ENCODE results near the gene ITIH3.

The ITIH3 gene

DNA sequence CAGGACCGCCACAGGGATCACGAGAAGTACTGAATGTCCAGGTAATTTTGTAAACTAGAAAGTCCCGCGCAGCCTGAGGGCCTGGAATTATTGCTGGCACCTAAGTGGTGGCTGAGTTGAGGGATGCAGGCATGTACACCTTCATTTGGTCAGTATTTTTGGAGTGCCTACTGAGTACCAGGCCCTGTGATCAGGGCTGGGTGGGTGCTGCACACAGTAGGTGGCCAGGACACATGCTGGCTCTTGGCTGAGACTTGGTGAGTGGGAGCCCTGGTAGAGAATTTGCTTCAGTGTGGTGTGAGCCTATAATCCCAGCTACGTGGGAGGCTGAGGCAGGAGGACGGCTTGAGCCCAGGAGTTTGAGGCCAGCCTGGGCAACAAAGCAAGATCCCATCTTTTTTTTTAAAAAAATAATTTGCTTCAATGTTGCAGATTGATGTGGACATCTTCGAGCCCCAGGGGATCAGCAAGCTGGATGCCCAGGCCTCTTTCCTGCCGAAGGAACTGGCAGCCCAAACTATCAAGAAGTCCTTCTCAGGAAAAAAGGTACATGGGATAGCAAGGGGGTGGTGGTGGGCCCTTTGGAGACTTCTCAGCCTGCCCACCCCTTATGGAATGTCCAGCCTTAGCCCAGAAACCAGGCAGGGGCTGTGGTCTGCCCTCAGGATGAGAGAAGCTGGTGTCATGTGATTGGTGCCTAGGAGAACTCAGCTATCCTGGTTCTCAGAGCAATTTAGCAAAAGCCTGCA is 14.6 kb upstream of the ITIH3 start:
- no peak for DNase-seq (ENCODE audit: low read depth in 2 of 2)

DNA sequence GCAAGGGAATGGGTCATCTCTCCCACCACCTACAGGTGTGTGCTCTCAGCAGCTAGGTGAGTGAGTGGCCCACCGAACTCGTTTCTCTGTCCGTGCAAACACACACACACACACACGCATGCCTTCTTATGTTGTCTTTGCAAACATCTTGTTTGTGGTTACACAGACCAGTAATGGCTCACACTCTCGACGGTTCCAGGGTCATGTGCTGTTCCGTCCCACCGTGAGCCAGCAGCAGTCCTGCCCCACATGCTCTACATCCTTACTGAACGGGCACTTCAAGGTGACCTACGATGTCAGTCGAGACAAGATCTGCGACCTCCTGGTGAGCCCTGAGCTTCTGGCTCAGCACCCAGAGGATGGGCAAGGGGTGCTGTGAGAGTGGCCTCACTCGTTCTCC is 12.9 kb upstream of the ITIH3 start:
- DNase-seq (ENCODE audit: low read depth in 2 of 2) = no peak

GRCh38 chr3:52782412-52783210 is 12.0 kb upstream of the ITIH3 start:
- no peak for DNase-seq (ENCODE audit: low read depth in 2 of 2)

GRCh38 chr3:52783211-52783555 is 11.4 kb upstream of the ITIH3 start:
- DNase-seq (ENCODE audit: low read depth in 2 of 2) = no peak

DNA sequence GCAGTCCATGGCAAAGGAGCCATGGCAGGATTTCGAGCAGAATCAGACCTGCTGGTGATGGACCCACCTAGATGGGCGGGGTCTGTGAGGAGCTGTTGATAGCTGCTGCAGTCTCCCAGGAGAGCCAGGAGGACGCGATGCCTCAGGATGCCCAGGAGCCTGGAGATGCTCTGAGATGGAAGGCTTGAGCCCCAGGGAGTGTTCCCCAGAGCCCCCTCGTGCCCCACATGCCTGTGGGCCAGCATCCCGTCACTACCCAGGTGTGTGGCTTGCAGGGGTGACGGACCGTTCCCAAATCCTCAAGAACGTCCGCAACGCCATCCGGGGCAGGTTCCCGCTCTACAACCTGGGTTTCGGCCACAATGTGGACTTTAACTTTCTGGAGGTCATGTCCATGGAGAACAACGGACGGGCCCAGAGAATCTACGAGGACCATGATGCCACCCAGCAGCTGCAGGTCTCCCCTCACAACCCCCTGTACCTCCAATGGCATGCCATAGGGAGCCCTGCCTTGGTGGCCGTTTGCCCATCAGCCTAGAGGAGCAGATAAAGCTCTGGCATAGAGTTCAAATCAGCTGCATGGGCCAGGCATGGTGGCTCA is 10.5 kb upstream of the ITIH3 start:
- DNase-seq (ENCODE audit: low read depth in 2 of 2) = no peak

GRCh38 chr3:52784931-52785590 is 9.5 kb upstream of the ITIH3 start:
- DNase-seq (ENCODE audit: low read depth in 2 of 2) = no peak

DNA sequence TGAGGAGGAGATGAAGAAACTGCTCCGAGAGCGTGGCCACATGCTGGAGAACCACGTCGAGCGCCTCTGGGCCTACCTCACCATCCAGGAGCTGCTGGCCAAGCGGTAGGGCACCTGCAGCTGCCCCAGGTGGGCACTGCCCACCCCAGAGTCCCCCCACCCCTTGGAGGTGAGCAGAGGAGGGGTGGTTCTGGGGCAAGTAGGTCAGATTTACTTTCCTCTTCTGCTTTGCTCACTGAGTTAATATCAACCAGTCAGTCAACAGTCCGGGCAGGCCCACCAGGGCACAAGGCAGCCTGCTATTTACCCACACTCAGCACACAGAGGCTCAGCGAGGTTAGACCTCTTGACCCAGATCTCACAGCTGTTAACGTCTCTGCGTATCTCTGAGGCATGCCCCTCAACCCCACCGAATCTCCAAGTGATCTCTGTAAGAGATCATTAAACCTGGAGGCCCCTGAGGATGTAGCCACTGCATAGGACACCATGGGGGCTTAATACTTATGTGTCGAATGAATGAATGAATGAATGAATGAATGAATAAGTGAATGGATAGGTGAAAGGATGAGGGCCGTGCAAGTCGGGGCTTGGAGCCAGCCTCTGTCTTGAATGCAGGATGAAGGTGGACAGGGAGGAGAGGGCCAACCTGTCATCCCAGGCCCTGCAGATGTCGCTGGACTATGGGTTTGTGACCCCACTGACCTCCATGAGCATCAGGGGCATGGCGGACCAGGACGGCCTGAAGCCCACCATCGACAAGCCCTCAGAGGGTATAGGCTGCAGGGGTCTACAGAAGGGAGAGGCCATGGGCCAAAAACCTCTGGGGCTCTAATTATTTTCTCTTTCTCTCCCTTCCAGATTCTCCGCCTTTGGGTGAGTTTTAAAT is 8.0 kb upstream of the ITIH3 start:
- DNase-seq (ENCODE audit: low read depth in 2 of 2) = no peak

GRCh38 chr3:52787246-52787645 is 7.3 kb upstream of the ITIH3 start:
- DNase-seq (ENCODE audit: low read depth in 2 of 2) = no peak

DNA sequence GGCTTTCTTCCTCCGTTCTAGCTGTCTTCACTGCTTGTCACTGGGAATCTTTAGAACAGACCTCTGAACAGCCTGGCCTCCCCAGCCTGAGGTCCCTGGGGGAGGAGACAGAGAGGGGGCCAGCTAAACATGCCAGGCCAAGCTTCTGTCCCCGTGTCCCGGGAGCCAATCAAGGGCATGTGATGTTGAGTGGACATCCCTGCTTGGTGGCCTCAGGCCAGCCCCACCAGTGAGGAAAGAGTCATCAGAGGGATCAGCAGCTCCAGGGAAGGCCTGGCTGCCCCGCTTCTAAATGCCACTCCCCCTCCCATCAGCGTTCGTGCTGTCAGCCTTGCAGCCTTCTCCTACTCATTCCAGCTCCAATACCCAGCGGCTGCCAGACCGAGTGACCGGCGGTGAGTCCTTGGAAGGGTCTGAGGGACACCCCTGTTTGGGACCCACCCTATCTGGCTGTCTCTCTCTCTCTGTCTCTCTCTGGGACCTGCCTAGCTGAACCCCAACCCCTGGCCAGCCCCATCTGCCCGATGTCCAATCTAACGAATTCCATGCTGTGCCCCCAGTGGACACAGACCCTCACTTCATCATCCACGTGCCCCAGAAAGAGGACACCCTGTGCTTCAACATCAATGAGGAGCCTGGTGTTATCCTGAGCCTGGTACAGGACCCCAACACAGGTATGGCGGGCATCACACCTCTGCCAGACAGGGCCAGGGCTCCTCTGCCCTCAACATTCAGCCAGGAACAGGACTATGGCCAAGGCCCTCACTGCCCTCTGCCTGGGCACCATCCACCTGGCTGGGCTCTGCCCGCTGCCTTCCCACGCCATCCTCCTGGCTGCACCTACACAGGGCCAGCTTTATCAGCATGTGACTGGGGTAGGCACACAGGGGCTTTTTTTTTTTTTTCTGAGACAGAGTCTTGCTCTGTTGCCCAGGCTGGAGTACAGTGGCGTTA is 6.6 kb upstream of the ITIH3 start:
- DNase-seq (ENCODE audit: low read depth in 2 of 2) = no peak

DNA sequence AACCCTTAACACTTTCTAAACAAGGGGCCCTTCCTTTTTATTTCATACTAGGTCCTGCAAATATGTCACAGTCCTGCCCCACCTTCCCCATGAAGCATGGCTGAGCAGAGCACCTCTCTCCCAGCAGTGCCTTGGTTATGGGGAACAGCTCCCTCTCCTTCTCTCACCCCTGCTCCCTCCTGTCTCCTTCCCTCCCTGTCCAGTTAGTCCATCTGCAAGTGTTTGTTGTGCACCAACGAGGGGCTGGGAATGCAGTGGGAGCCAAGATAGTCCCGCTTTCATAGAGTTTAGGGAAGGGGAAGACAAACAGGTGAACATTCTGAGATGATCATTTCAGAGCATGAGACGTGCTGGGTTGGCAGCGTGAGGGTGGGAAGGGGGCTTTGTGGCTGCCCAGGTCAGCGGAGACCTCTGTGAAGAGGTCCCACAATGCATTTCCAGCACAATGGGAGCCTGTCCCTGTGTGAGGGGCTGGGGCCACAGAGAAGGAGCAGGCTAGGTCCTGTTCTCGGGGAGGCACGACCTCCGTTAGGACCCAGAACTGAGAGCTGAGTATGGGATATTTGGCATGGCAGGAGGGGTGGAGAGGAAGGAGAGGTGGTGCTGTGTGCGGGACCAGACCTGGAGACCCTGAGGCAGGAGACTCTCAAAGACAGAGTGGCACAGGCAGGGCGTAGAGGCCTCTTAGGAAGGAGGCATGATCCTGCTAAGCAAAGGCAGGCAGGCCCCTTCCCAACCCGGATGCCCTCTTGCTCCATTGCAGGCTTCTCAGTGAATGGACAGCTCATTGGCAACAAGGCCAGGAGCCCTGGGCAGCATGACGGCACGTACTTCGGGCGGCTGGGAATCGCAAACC is 5.5 kb upstream of the ITIH3 start:
- no peak for DNase-seq (ENCODE audit: low read depth in 2 of 2)

GRCh38 chr3:52789746-52790040 is 4.9 kb upstream of the ITIH3 start:
- no peak for DNase-seq (ENCODE audit: low read depth in 2 of 2)

DNA sequence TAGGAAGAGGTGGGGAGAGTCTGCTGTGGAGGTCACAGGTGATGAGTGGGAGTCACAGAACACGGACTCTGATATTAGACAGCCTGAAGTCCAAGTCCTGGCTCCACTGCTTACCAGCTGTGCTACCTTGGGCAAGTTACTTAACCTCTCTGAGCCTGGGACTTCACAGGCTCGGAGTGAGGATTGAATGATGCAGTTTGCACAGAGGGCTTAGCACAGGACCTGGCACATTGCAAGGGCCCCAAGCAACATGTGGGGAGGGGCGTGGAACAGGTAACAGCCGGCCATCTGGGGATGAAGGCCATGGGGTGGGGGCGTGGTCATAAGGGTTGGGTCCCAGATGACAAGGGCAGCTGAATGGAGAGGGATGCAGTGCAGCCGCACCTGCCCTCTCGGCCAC is 4.3 kb upstream of the ITIH3 start:
- DNase-seq (ENCODE audit: low read depth in 2 of 2) = no peak

DNA sequence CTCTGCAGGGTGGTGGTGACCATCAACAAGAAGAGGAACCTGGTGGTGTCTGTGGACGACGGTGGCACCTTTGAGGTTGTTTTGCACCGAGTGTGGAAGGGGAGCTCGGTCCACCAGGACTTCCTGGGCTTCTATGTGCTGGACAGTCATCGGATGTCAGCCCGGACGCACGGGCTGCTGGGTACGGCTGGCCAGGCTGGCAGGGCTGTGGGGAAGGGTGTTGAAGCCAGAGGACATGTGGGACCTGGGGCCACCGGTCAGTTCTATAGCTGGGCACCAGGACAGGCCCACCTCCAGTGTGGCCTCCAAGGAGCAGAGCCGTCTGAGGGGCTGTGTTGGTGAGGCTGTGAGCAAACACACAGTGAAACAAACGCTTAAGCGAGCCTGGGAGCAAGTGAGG is 3.9 kb upstream of the ITIH3 start:
- DNase-seq (ENCODE audit: low read depth in 2 of 2) = no peak

GRCh38 chr3:52791366-52791765 is 3.2 kb upstream of the ITIH3 start:
- no peak for DNase-seq (ENCODE audit: low read depth in 2 of 2)

DNA sequence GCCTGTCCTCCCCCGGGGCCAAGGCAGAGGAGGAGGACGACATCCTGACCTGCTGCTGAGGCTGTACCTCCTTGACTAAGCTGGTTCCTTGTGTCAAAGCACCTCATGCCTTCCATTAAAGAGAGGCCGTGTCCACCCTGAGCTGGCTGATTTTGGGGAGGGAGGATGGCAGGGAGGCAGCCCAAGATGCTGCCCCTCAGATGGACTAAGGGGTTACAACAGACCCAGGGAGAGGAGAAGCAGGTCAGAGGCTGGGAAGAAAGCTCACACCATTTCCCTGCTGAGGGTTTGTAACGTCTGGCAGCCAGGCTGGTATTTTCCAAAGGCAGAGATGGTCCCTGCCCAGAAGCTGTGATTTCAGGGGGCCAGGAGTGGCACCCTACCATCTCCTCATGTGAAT is 2.7 kb upstream of the ITIH3 start:
- no peak for DNase-seq (ENCODE audit: low read depth in 2 of 2)

DNA sequence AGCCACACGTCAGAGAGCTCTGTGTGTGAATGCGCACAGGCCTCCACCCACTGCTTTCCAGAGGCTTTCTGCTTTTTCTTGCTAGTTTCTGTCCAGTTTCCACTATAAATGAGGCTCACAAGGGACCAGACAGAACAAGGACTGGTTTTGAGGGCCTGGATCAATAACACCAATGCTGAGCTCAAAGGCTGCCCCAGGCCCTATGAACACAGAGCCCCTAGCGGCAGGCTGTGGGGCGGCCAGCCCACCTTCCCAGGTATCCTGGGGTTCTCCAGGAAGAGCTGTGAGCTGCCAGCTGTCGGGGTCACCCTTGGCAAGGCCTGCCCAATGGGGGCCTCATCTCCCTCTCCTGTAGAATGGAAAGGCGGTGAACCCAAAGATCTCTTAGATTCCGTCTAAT is 2.2 kb upstream of the ITIH3 start:
- DNase-seq (ENCODE audit: low read depth in 2 of 2) = no peak

DNA sequence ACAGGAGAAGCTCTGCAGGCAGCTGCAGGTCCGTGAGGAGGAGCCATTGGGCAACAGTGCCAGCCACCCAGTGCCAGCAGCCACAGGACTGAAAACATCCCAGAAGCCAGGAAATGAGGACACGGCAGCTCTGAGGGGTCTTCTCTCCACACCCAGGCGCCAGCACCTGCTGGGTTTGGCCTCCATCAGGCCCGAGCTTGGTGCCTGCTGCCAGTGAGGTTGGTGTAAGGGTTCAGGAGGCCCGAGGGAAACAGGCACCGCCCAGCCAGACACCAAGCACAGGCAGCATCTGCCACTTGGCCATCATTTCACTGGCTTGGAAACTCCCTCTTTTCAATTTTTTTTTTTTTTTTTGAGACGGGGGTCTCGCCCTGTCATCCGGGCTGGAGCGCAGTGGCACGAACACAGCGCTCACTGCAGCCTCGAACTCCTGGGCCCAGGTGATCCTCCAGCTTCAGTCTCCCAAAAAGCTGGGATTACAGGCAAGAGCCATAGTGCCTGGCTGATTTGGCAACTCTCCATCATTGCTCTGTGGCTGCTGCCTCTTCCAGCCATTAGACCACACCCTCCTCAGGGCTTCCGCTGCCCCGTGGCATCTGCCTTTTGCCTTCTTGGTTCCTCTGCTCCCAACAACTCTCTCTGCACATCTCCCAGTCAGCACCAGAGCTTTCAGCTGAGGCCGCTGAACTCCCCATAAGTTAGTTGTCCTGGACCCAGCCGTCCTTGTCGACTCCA is 1.5 kb upstream of the ITIH3 start:
- DNase-seq (ENCODE audit: low read depth in 2 of 2) = no peak

DNA sequence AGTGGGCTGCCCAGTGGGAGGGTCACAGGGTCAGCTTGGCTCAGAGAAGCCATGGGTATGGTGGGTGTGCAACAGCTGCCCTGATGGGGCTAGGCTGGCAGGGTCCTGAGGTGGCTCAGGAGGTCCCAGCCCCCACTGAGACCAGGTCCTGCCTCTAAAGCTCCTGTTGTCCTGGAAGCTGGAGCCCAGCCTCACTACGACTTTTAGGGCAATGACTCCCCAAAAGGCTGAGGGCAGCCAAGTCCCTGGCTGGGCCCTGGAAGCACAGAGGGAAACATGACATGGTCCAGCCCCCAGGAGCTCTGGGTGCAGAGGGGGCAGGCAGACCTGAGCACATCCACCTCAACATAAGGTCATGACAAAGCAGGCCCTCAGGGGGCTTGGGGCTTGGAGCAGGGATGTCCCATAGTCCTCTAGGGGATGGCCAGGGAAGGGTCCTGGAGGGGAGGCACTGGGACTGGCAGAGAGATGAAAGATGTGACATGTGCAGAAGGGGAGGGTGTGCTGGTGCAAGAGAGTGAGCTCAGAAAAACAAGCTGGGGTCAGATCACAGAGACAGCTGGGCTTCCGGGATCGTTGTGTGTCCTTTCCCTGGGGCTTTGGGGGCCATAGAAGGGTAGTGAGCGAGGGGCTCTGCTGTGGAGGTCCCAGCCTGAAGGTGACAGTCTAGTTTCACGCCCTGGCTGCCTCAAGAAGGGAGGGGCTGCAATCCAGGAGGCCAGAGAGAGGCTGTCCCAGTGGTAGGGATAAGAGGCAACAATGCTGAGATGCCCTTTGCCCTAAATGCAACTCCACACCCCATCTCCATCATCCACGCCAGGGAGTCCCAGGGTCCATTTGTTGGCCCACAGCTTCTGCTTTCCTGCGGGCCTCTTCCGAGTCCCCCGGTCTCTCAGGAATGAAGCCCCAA is 639 bp upstream of the ITIH3 start:
- DNase-seq (ENCODE audit: low read depth in 2 of 2) = no peak

All from stimulated activated CD4-positive, alpha-beta T cell treated with anti-CD3 and anti-CD28 coated beads, Interleukin-1b, Interleukin-23, amount 100 ng/mL, for 1 hour (primary cell).